ENCODE results near the gene FNTB. TPM values are rescaled to one million over a fixed set of nuclear protein-coding genes. Genes with fewer than 3 reads are reported as not detected.

FNTB gene
- total RNA-seq, 1 experiment from 2014 or later = 35.3 TPM

GRCh38 chr14:64956697-64957406 is 29.8 kb upstream of the FNTB start:
- H3K4me3 ChIP-seq = no peak overlapping the region
- no peak for DNase-seq
- ChIA-PET POLR2A (ENCODE audit: unreplicated experiment) (interaction anchor here (0.6 to 0.9 kb wide), 3 partner anchors 9 to 600 kb away, joined by 10 to 12 read pairs (median 10); no protein-coding TSS in a partner anchor), CTCF (interaction anchor here (0.6 kb wide), 1 partner anchor 66 kb away, joined by 3 read pairs; no protein-coding TSS in a partner anchor)
- TF ChIP-seq EZH2 (IDR thresholded peaks at IDR 0.05; ENCODE audit: low read depth) (no peak), CTCF (conservative IDR thresholded peaks at IDR 0.05) (no peak)
- no peaks in the 10 kb centered on the region for H3K9me2 ChIP-seq (ENCODE audit: insufficient read depth)
- no peaks in the 10 kb centered on the region for H3K27me3 ChIP-seq (ENCODE audit: insufficient read depth, low read depth)
- no peak overlapping the region for H2AFZ ChIP-seq
- H3K36me3 ChIP-seq (ENCODE audit: low read depth) = peaks cover 10% of the 10 kb centered on the region; the same call in 1 of the 2 replicates
- BruUV-seq (replicated peaks) = no TSS peak
- H4K20me1 ChIP-seq (ENCODE audit: insufficient read depth) = 0 out of 2 replicates have a peak, but pooled peaks cover 10% of the 10 kb centered on the region
- no peaks in the 10 kb centered on the region for H3K9me3 ChIP-seq (ENCODE audit: insufficient read depth, low read depth)
- intact Hi-C loops (cut with micrococcal nuclease; ENCODE audit: unreplicated experiment) = no loop called here
- peaks cover 10% of the 10 kb centered on the region; the same call in 1 of the 2 replicates for H3F3A ChIP-seq (ENCODE audit: insufficient read depth, low read depth)
- no peak overlapping the region for H3K27ac ChIP-seq
- H3K4me1 ChIP-seq (replicated peaks; ENCODE audit: insufficient read depth) = peaks cover 22% of the 10 kb centered on the region
- no peak overlapping the region for H3K4me2 ChIP-seq
- peaks cover 32% of the 10 kb centered on the region for H3K79me2 ChIP-seq (ENCODE audit: low read depth)

- TF ChIP-seq EZH2 (IDR thresholded peaks at IDR 0.05; ENCODE audit: low read depth) = no peak
- ChIA-PET POLR2A (ENCODE audit: unreplicated experiment) (no interaction called here), CTCF (interaction anchor here (0.8 kb wide), 1 partner anchor 62 kb away, joined by 3 read pairs; no protein-coding TSS in a partner anchor)
- H3K27me3 ChIP-seq (ENCODE audit: insufficient read depth, low read depth) = no peaks in the 10 kb centered on the region
- no TSS peak for BruUV-seq (replicated peaks)
- H3K4me3 ChIP-seq = no peak overlapping the region
- H3K9me2 ChIP-seq (ENCODE audit: insufficient read depth) = no peaks in the 10 kb centered on the region
- peaks cover 31% of the 10 kb centered on the region for H3K4me1 ChIP-seq (replicated peaks; ENCODE audit: insufficient read depth)
- no peak for DNase-seq
- no peak overlapping the region for H2AFZ ChIP-seq
- intact Hi-C loops (cut with micrococcal nuclease; ENCODE audit: unreplicated experiment) = no loop called here
- no peak overlapping the region for H3K4me2 ChIP-seq
- 0 out of 2 replicates have a peak, but pooled peaks cover 10% of the 10 kb centered on the region for H4K20me1 ChIP-seq (ENCODE audit: insufficient read depth)
- no peaks in the 10 kb centered on the region for H3K9me3 ChIP-seq (ENCODE audit: insufficient read depth, low read depth)
- peaks cover 18% of the 10 kb centered on the region; the same call in 1 of the 2 replicates for H3F3A ChIP-seq (ENCODE audit: insufficient read depth, low read depth)
- peaks cover 45% of the 10 kb centered on the region for H3K79me2 ChIP-seq (ENCODE audit: low read depth)
- H3K36me3 ChIP-seq (ENCODE audit: low read depth) = peaks cover 13% of the 10 kb centered on the region; the same call in 1 of the 2 replicates
- no peak overlapping the region for H3K27ac ChIP-seq
Measured at GRCh38 chr14:64958201-64958600, 28.5 kb upstream of the FNTB start.

- POLR2A ChIA-PET (ENCODE audit: unreplicated experiment) = no interaction called here
Measured at GRCh38 chr14:64958743-64959142, 28.0 kb upstream of the FNTB start.

More at GRCh38 chr14:64958743-64959142, 28.0 kb upstream of the FNTB start:
- intact Hi-C loops (cut with micrococcal nuclease; ENCODE audit: unreplicated experiment) = no loop called here
- Histone ChIP-seq H4K20me1 (ENCODE audit: insufficient read depth) (0 out of 2 replicates have a peak, but pooled peaks cover 9% of the 10 kb centered on the region), H3K4me1 (replicated peaks; ENCODE audit: insufficient read depth) (peaks cover 37% of the 10 kb centered on the region), H3K4me3 (no peak overlapping the region), H3F3A (ENCODE audit: insufficient read depth, low read depth) (peaks cover 18% of the 10 kb centered on the region; the same call in 1 of the 2 replicates), H2AFZ (no peak overlapping the region), H3K27ac (no peak overlapping the region), H3K27me3 (ENCODE audit: insufficient read depth, low read depth) (no peaks in the 10 kb centered on the region), H3K9me2 (ENCODE audit: insufficient read depth) (no peaks in the 10 kb centered on the region), H3K36me3 (ENCODE audit: low read depth) (peaks cover 16% of the 10 kb centered on the region), H3K79me2 (ENCODE audit: low read depth) (peaks cover 51% of the 10 kb centered on the region), H3K9me3 (ENCODE audit: insufficient read depth, low read depth) (no peaks in the 10 kb centered on the region), H3K4me2 (no peak overlapping the region)
- no TSS peak for BruUV-seq (replicated peaks)
- CTCF ChIA-PET = interaction anchor here (0.8 kb wide), 1 partner anchor 61 kb away, joined by 3 read pairs; no protein-coding TSS in a partner anchor
- no peak for DNase-seq
- TF ChIP-seq EZH2 (IDR thresholded peaks at IDR 0.05; ENCODE audit: low read depth) = no peak
- no peak for TF ChIP-seq CTCF (conservative IDR thresholded peaks at IDR 0.05)

All from PC-9 (cell line).